ENCODE data around the gene ACE. TPM values are rescaled to one million over a fixed set of nuclear protein-coding genes. Genes with fewer than 3 reads are reported as not detected.

The ACE gene
- total RNA-seq, 6 donors from 2014 or later: 21.1 to 90.6 (median 65.1) TPM

- no peaks in the 10 kb centered on the region for H3K36me3 ChIP-seq
- no peak for ATAC-seq (ENCODE audit: low FRiP score in 2 of 2)
- no peak overlapping the region for H3K4me3 ChIP-seq
- H3K9me3 ChIP-seq: no peaks in the 10 kb centered on the region
- TF ChIP-seq EP300 (IDR thresholded peaks at IDR 0.05) (no peak), POLR2A (IDR thresholded peaks at IDR 0.05) (no peak), CTCF (IDR thresholded peaks at IDR 0.05) (no peak), POLR2AphosphoS5 (IDR thresholded peaks at IDR 0.05) (no peak)
- WGBS, 2 donors: 52 to 64% methylated on average over 6 to 10 of the region's 11 CpGs
- peak overlapping the region; percentile 20 to 75 (median 50) for H3K27ac ChIP-seq
- peaks cover 0 to 15% (median 7%) of the 10 kb centered on the region in 4 donors for H3K27me3 ChIP-seq
- H3K4me1 ChIP-seq: peaks cover 31 to 43% (median 40%) of the 10 kb centered on the region in 4 donors
- DNase-seq: peak in 1 of 2 donors; percentile 43
Measured at GRCh38 chr17:63480826-63481487, 4.1 kb downstream of the ACE start.

GRCh38 chr17:63481488-63481870, 4.6 kb downstream of the ACE start:
- no peaks in the 10 kb centered on the region for H3K36me3 ChIP-seq
- no peaks in the 10 kb centered on the region for H3K9me3 ChIP-seq
- ATAC-seq (ENCODE audit: low FRiP score in 2 of 2) (no peak), DNase-seq (peak in 1 of 2 donors; percentile 70)
- no peak overlapping the region for H3K4me3 ChIP-seq
- WGBS, 2 donors: 67 to 72% methylated on average over 9 to 16 of the region's 16 CpGs
- TF ChIP-seq POLR2A (IDR thresholded peaks at IDR 0.05): no peak
- no peak for TF ChIP-seq POLR2AphosphoS5 (IDR thresholded peaks at IDR 0.05)
- TF ChIP-seq CTCF (IDR thresholded peaks at IDR 0.05): no peak
- no peak for TF ChIP-seq EP300 (IDR thresholded peaks at IDR 0.05)
- H3K4me1 ChIP-seq: peaks cover 26 to 42% (median 35%) of the 10 kb centered on the region in 4 donors
- H3K27me3 ChIP-seq: peaks cover 0 to 14% (median 5%) of the 10 kb centered on the region in 4 donors
- peak overlapping the region; percentile 20 to 75 (median 50) for H3K27ac ChIP-seq

GRCh38 chr17:63482509-63482908, 5.6 kb downstream of the ACE start:
- DNase-seq (no peak), ATAC-seq (ENCODE audit: low FRiP score in 2 of 2) (no peak)
- no peak for TF ChIP-seq POLR2A (IDR thresholded peaks at IDR 0.05)
- TF ChIP-seq POLR2AphosphoS5 (IDR thresholded peaks at IDR 0.05): no peak
- TF ChIP-seq CTCF (IDR thresholded peaks at IDR 0.05): no peak
- no peak for TF ChIP-seq EP300 (IDR thresholded peaks at IDR 0.05)
- Histone ChIP-seq H3K27me3 (peaks cover 0 to 6% (median 0%) of the 10 kb centered on the region in 4 donors), H3K4me1 (peaks cover 21 to 36% (median 26%) of the 10 kb centered on the region in 4 donors), H3K4me3 (no peak overlapping the region), H3K27ac (peak overlapping the region in 1 of 4 donors; percentile 5), H3K36me3 (no peaks in the 10 kb centered on the region), H3K9me3 (no peaks in the 10 kb centered on the region)
- WGBS, 2 donors: 86 to 89% methylated on average over 16 of the region's 16 CpGs

GRCh38 chr17:63483038-63483437, 6.2 kb downstream of the ACE start:
- no peaks in the 10 kb centered on the region for H3K9me3 ChIP-seq
- H3K4me1 ChIP-seq: peaks cover 17 to 31% (median 21%) of the 10 kb centered on the region in 4 donors
- ATAC-seq (ENCODE audit: low FRiP score in 2 of 2) (no peak), DNase-seq (no peak)
- WGBS, 2 donors: 76 to 86% methylated on average over 10 of the region's 10 CpGs
- no peak overlapping the region for H3K4me3 ChIP-seq
- H3K27ac ChIP-seq: peak overlapping the region in 1 of 4 donors; percentile 5
- peaks cover 0 to under 1% (median 0%) of the 10 kb centered on the region in 4 donors for H3K27me3 ChIP-seq
- TF ChIP-seq POLR2AphosphoS5 (IDR thresholded peaks at IDR 0.05) (no peak), EP300 (IDR thresholded peaks at IDR 0.05) (no peak), POLR2A (IDR thresholded peaks at IDR 0.05) (no peak), CTCF (IDR thresholded peaks at IDR 0.05) (no peak)
- no peaks in the 10 kb centered on the region for H3K36me3 ChIP-seq
